ENCODE data around the gene TTLL11.

DNA sequence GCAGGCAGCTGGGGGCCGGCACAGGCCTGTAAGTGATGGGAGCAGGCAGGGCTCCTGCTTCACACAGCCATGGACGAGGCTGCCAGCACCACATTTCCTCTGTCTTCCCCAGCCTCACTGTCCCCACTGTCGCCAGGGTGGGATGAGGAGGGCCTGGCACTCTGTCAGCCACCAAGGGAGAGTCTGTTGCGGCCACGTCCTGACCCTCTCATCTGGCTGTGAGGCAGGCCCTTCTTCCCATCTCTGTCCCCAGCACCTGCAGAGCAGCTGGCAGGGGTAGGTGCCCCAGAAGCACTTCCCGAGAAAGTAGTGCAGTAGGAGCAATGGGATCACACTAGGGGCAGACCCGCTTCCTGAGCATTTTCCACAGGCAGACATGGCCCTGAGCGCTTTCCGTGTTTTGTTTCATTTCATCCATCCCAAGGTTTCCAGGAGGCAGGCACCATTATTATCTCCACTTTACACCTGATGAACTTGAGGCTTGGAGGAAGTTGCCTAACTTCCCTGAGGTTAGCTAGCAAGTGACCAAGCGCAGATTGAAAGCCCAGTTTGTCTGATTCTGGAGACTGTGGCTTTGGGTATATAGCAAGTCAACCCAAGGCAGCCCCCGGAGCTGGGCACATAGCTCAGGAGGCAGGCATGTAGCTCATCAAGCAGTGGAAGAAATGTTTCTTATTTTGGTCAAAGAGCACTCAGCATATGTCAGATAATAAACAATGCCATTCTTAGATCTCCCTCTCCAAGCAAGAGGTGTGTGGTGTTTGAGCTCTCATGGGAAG is 239.3 kb downstream of the TTLL11 start:
- TF ChIP-seq CTCF (conservative IDR thresholded peaks at IDR 0.05; ENCODE audit: low read depth, low read length) (no peak), EZH2 (IDR thresholded peaks at IDR 0.05; ENCODE audit: low read length, unreplicated experiment) (no peak), EZH2phosphoT487 (IDR thresholded peaks at IDR 0.05; ENCODE audit: borderline replicate concordance, low read length) (no peak)
